HEK293 (cell line): ENCODE data around the gene CDAN1.

ENCODE experiments used
- CTCF ChIA-PET: fragments of 350-600 bp; formaldehyde crosslinking; extraction: SDS; loops from one replicate; lab custom pipeline; 2021; ENCODE audit warnings: antibody characterized with exemption; lab: Yijun Ruan, JAX
- POLR2A ChIA-PET: fragments of 300-600 bp; formaldehyde crosslinking; extraction: SDS; loops from one replicate; lab custom pipeline; 2020; ENCODE audit warnings: antibody characterized with exemption, inconsistent platforms; lab: Yijun Ruan, JAX
- H3K27ac ChIP-seq: fragments of 200-500 bp; sonication (Bioruptor generic); 2 replicates; pipeline ENCODE4 v1.5.1; 2014; ENCODE audit warnings: low read depth, low read length, control low read depth, inconsistent platforms; ENCODE audit errors: extremely low read depth
- H3K36me3 ChIP-seq, 2 experiments: fragments of 200-500 bp in 1 of 2; sonication (Bioruptor generic) in 1 of 2; 1 replicate in 1 of 2; 2 replicates in 1 of 2; pipeline ENCODE4 v1.5.1; 2014 to 2017; ENCODE audit warnings: inconsistent platforms in 2 of 2, low read length in 2 of 2; ENCODE audit not compliant: control insufficient read depth in 2 of 2, insufficient read depth in 1 of 2
- H3K4me1 ChIP-seq: fragments of 200-500 bp; sonication (Bioruptor generic); 2 replicates; pipeline ENCODE4 v1.5.1; 2014; ENCODE audit warnings: mild to moderate bottlenecking, low read length, inconsistent platforms; ENCODE audit not compliant: control insufficient read depth, insufficient read depth
- H3K4me3 ChIP-seq: 2 replicates; pipeline ENCODE4 v1.5.1; 2011; ENCODE audit warnings: low read depth, mild to moderate bottlenecking, control low read depth, low read length, moderate library complexity
- H3K9me3 ChIP-seq: fragments of 200-500 bp; sonication (Bioruptor generic); 2 replicates; pipeline ENCODE4 v1.5.1; 2014; ENCODE audit warnings: low read depth, low read length, inconsistent platforms; ENCODE audit not compliant: control insufficient read depth, insufficient read depth
- BCL6B ChIP-seq: fragments of 450-650 bp; formaldehyde crosslinking; IDR thresholded peaks from 2 replicates; pipeline ENCODE4 v1.5.1; 2017; ENCODE audit warnings: missing biosample characterization, missing genetic modification characterization
- CTCF ChIP-seq: fragments of 450-650 bp; formaldehyde crosslinking; IDR thresholded peaks from 2 replicates; pipeline ENCODE4 v1.5.1; 2016; ENCODE audit warnings: missing biosample characterization, missing genetic modification characterization
- HOXD13 ChIP-seq: sonication (generic); formaldehyde crosslinking; IDR thresholded peaks from 2 replicates; pipeline ENCODE4 v1.8.0; 2022; ENCODE audit warnings: missing genetic modification reagents, borderline replicate concordance
- OSR2 ChIP-seq: fragments of 450-650 bp; formaldehyde crosslinking; IDR thresholded peaks from 2 replicates; pipeline ENCODE4 v1.5.1; 2016; ENCODE audit warnings: missing biosample characterization, missing genetic modification characterization
- PBX3 ChIP-seq: sonication (generic); formaldehyde crosslinking; IDR thresholded peaks from 2 replicates; pipeline ENCODE4 v1.8.1; 2022; ENCODE audit warnings: mild to moderate bottlenecking, moderate library complexity, missing genetic modification reagents
- REST ChIP-seq: fragments of 450-650 bp; formaldehyde crosslinking; IDR thresholded peaks from 2 replicates; pipeline ENCODE4 v1.5.1; 2016; ENCODE audit warnings: missing biosample characterization, missing genetic modification characterization
- YY2 ChIP-seq: fragments of 450-650 bp; formaldehyde crosslinking; IDR thresholded peaks from 2 replicates; pipeline ENCODE4 v1.5.1; 2016; ENCODE audit warnings: missing biosample characterization, missing genetic modification characterization
- ZNF248 ChIP-seq: fragments of 450-650 bp; formaldehyde crosslinking; IDR thresholded peaks from 2 replicates; pipeline ENCODE4 v1.5.1; 2017; ENCODE audit warnings: missing biosample characterization, missing genetic modification characterization
- ZNF391 ChIP-seq: fragments of 450-650 bp; formaldehyde crosslinking; IDR thresholded peaks from 2 replicates; pipeline ENCODE4 v1.5.1; 2016; ENCODE audit warnings: low read depth, missing biosample characterization, missing genetic modification characterization, borderline replicate concordance
- ZNF416 ChIP-seq: fragments of 450-650 bp; formaldehyde crosslinking; IDR thresholded peaks from 2 replicates; pipeline ENCODE4 v1.5.1; 2016; ENCODE audit warnings: missing biosample characterization, missing genetic modification characterization
- ZNF473 ChIP-seq: fragments of 450-650 bp; formaldehyde crosslinking; IDR thresholded peaks from 2 replicates; pipeline ENCODE4 v1.5.1; 2017; ENCODE audit warnings: missing biosample characterization, missing genetic modification characterization
- ZNF530 ChIP-seq: fragments of 450-650 bp; formaldehyde crosslinking; IDR thresholded peaks from 2 replicates; pipeline ENCODE4 v1.5.1; 2016; ENCODE audit warnings: low read depth, missing biosample characterization, missing genetic modification characterization
- ZNF549 ChIP-seq: fragments of 450-650 bp; IDR thresholded peaks from 2 replicates; pipeline ENCODE4 v1.5.1; 2018; ENCODE audit warnings: missing biosample characterization, missing genetic modification characterization, mild to moderate bottlenecking, inconsistent platforms, moderate library complexity
- ZNF555 ChIP-seq: fragments of 450-650 bp; formaldehyde crosslinking; conservative IDR thresholded peaks from 2 replicates; pipeline ENCODE4 v1.5.1; 2017; ENCODE audit warnings: missing biosample characterization, mild to moderate bottlenecking, missing genetic modification characterization, inconsistent platforms
- ZNF558 ChIP-seq: fragments of 450-650 bp; formaldehyde crosslinking; IDR thresholded peaks from 2 replicates; pipeline ENCODE4 v1.5.1; 2016; ENCODE audit warnings: missing biosample characterization, missing genetic modification characterization
- ZNF585B ChIP-seq: fragments of 450-650 bp; formaldehyde crosslinking; IDR thresholded peaks from 2 replicates; pipeline ENCODE4 v1.5.1; 2016; ENCODE audit warnings: missing biosample characterization, missing genetic modification characterization
- ZNF701 ChIP-seq: fragments of 450-650 bp; formaldehyde crosslinking; IDR thresholded peaks from 2 replicates; pipeline ENCODE4 v1.5.1; 2016; ENCODE audit warnings: missing biosample characterization, missing genetic modification characterization
- ZNF843 ChIP-seq: fragments of 450-650 bp; formaldehyde crosslinking; IDR thresholded peaks from 2 replicates; pipeline ENCODE4 v1.5.1; 2016; ENCODE audit warnings: missing biosample characterization, missing genetic modification characterization
- ZSCAN18 ChIP-seq: fragments of 450-650 bp; formaldehyde crosslinking; IDR thresholded peaks from 2 replicates; pipeline ENCODE4 v1.5.1; 2016; ENCODE audit warnings: missing biosample characterization, missing genetic modification characterization

CDAN1 gene

GRCh38 chr15:42707068-42707467 lies 29.9 kb downstream of the CDAN1 start:
- no peak overlapping the region for H3K4me3 ChIP-seq
- ChIA-PET POLR2A (no interaction called here), CTCF (interaction anchor here (0.7 to 2.3 kb wide), 2 partner anchors 10 to 220 kb away, joined by 3 to 10 read pairs; no protein-coding TSS in a partner anchor)
- no peaks in the 10 kb centered on the region for H3K9me3 ChIP-seq
- no peaks in the 10 kb centered on the region for H3K4me1 ChIP-seq
- no peak for TF ChIP-seq ZNF701 (tag by site-specific recombination)
- TF ChIP-seq BCL6B (tag by site-specific recombination): no peak
- TF ChIP-seq ZNF843: no peak
- TF ChIP-seq ZNF555 (tag by site-specific recombination): no peak
- no peak for TF ChIP-seq CTCF (tag by site-specific recombination)
- no peak for TF ChIP-seq PBX3
- TF ChIP-seq ZSCAN18: no peak
- TF ChIP-seq ZNF391 (tag by site-specific recombination): no peak
- no peak for TF ChIP-seq REST (tag by site-specific recombination)
- no peaks in the 10 kb centered on the region; a peak in 1 of 3 replicates for H3K36me3 ChIP-seq
- H3K27ac ChIP-seq: no peak overlapping the region

- TF ChIP-seq ZNF248 (no peak), BCL6B (tag by site-specific recombination) (no peak), YY2 (no peak), ZNF843 (no peak), ZNF585B (tag by site-specific recombination) (no peak), ZNF416 (tag by site-specific recombination) (no peak), HOXD13 (CRISPR knock-in tag) (no peak), ZNF530 (tag by site-specific recombination) (no peak), ZNF473 (tag by site-specific recombination) (no peak), OSR2 (tag by site-specific recombination) (no peak), ZNF549 (tag by site-specific recombination) (no peak), ZNF558 (no peak)
- Histone ChIP-seq H3K4me3 (no peak overlapping the region), H3K4me1 (no peaks in the 10 kb centered on the region), H3K27ac (no peak overlapping the region), H3K36me3 (no peaks in the 10 kb centered on the region; a peak in 1 of 3 replicates), H3K9me3 (no peaks in the 10 kb centered on the region)
- POLR2A ChIA-PET: no interaction called here
- CTCF ChIA-PET: interaction anchor here (0.7 to 2.3 kb wide), 4 partner anchors 8 to 221 kb away, joined by 3 to 10 read pairs (median 4); no protein-coding TSS in a partner anchor
These were observed 31.6 kb downstream of the CDAN1 start for GRCh38 chr15:42705336-42705735.
